ENCODE data around the gene FGD3. TPM values are rescaled to one million over a fixed set of nuclear protein-coding genes. Genes with fewer than 3 reads are reported as not detected.
A peak's percentile ranks its signal among the peaks of the same experiment; 100 is the strongest.

The FGD3 gene
- polyA plus RNA-seq, 2 of the 4 experiments (the other 2 are of a cell fraction): 0.18 to 0.23 TPM

DNA sequence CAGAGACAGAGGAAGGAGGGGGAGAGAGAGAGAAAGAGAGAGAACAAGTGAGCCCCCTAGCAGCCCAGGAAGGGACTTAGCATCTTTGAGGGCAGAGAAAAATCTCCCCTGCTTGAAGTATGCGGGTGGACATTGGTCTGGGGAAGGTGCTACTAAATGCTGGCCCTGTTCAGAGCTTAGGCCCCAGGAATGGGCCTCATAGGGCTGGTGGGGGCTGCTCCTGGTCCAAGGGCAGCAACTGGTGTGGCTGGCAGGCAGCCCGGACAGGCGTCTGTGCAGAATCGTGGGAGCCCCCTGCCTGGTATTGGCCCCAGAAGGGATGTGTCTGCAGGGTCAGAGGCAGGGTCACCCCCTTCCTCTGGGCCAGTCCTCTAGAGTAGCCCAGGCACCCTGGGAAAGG is 63.4 kb downstream of the FGD3 start:
- ChIA-PET POLR2A (no interaction called here), CTCF (interaction anchor here (0.5 kb wide), 1 partner anchor 266 kb away, joined by 5 read pairs; no protein-coding TSS in a partner anchor)
- H3K27ac ChIP-seq: no peak overlapping the region
- ATAC-seq: peak; percentile 26 to 61; a peak in 3 of 6 replicates
- H3K4me3 ChIP-seq: no peak overlapping the region
- no peaks in the 10 kb centered on the region for H3K9me3 ChIP-seq
- H3K4me2 ChIP-seq: no peak overlapping the region
- 42% methylated on average over 3 of the region's 4 CpGs for WGBS (ENCODE audit: missing lambda C conversion rate)
- no peak for FAIRE-seq
- TF ChIP-seq, protein P1, sequence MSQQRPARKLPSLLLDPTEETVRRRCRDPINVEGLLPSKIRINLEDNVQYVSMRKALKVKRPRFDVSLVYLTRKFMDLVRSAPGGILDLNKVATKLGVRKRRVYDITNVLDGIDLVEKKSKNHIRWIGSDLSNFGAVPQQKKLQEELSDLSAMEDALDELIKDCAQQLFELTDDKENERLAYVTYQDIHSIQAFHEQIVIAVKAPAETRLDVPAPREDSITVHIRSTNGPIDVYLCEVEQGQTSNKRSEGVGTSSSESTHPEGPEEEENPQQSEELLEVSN (IDR thresholded peaks at IDR 0.05; ENCODE audit: borderline replicate concordance, low read depth): no peak
- TF ChIP-seq FOXS1 (CRISPR knock-in tag; IDR thresholded peaks at IDR 0.05) (no peak), EHMT2 (IDR thresholded peaks at IDR 0.05; ENCODE audit: low read depth) (no peak), HOXA7 (CRISPR knock-in tag; IDR thresholded peaks at IDR 0.05) (no peak), NFE2L2 (conservative IDR thresholded peaks at IDR 0.05; ENCODE audit: low read length) (no peak), FOSB (CRISPR knock-in tag; IDR thresholded peaks at IDR 0.05) (no peak), TFCP2L1 (CRISPR knock-in tag; IDR thresholded peaks at IDR 0.05) (no peak), NR3C1 (IDR thresholded peaks at IDR 0.05) (no peak), POLR2AphosphoS2 (conservative IDR thresholded peaks at IDR 0.05; ENCODE audit: low read length) (no peak), ZNF302 (CRISPR knock-in tag; IDR thresholded peaks at IDR 0.05) (no peak), BHLHE40 (IDR thresholded peaks at IDR 0.05; ENCODE audit: low read depth, low read length) (no peak), RNF2 (IDR thresholded peaks at IDR 0.05; ENCODE audit: borderline replicate concordance, low read depth) (no peak), CEBPB (IDR thresholded peaks at IDR 0.05) (no peak), PBX3 (IDR thresholded peaks at IDR 0.05) (no peak), HDAC2 (IDR thresholded peaks at IDR 0.05) (no peak), ELK1 (IDR thresholded peaks at IDR 0.05; ENCODE audit: low read depth, low read length) (no peak), HOXB5 (CRISPR knock-in tag; IDR thresholded peaks at IDR 0.05) (no peak)
- TF ChIP-seq, protein P2, sequence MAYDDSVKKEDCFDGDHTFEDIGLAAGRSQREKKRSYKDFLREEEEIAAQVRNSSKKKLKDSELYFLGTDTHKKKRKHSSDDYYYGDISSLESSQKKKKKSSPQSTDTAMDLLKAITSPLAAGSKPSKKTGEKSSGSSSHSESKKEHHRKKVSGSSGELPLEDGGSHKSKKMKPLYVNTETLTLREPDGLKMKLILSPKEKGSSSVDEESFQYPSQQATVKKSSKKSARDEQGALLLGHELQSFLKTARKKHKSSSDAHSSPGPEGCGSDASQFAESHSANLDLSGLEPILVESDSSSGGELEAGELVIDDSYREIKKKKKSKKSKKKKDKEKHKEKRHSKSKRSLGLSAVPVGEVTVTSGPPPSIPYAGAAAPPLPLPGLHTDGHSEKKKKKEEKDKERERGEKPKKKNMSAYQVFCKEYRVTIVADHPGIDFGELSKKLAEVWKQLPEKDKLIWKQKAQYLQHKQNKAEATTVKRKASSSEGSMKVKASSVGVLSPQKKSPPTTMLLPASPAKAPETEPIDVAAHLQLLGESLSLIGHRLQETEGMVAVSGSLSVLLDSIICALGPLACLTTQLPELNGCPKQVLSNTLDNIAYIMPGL (CRISPR knock-in tag; IDR thresholded peaks at IDR 0.05; ENCODE audit: borderline replicate concordance): no peak
- no peaks in the 10 kb centered on the region for H3K4me1 ChIP-seq
- DNase-seq (ENCODE audit: low read depth in 1 of 2, low spot score in 1 of 2): no peak

GRCh38 chr9:93011114-93011513 is 63.8 kb downstream of the FGD3 start:
- Histone ChIP-seq H3K27ac (no peak overlapping the region), H3K4me2 (no peak overlapping the region), H3K4me1 (no peaks in the 10 kb centered on the region), H3K4me3 (no peak overlapping the region), H3K9me3 (no peaks in the 10 kb centered on the region)
- CTCF ChIA-PET: interaction anchor here (0.5 kb wide), 1 partner anchor 266 kb away, joined by 5 read pairs; no protein-coding TSS in a partner anchor
- 77% methylated on average over 8 of the region's 8 CpGs for WGBS (ENCODE audit: missing lambda C conversion rate)
- POLR2A ChIA-PET: no interaction called here
- ATAC-seq (no peak), DNase-seq (ENCODE audit: low read depth in 1 of 2, low spot score in 1 of 2) (no peak), FAIRE-seq (no peak)
- TF ChIP-seq RNF2 (IDR thresholded peaks at IDR 0.05; ENCODE audit: borderline replicate concordance, low read depth) (no peak), HDAC2 (IDR thresholded peaks at IDR 0.05) (no peak), HOXB13 (CRISPR knock-in tag; IDR thresholded peaks at IDR 0.05; ENCODE audit: low read depth) (no peak), REST (IDR thresholded peaks at IDR 0.05) (no peak)

Data from A549 (cell line).